ENCODE data around the gene TNFAIP1.

DNA sequence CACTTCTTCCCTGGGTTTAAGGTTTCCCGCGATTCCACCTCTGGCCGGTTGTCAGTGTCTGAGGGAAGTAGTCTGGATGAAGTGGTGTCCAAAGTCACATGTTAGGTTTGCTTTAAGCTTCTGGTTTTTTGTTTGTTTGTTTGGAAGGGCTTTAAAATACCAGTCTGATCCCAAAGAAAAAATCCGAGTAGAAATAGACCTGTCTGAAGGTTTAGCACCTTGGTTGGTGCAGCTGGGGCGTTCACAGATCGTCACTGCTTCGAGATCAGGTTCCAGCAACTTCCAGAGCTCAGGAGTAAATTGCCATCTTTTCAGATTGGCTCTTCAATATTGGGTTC lies 16.0 kb upstream of the TNFAIP1 start:
- TF ChIP-seq POLR2A (IDR thresholded peaks at IDR 0.05; ENCODE audit: borderline replicate concordance, extremely low read depth, insufficient read depth, insufficient read length), result no peak
- no peak for TF ChIP-seq CEBPB (IDR thresholded peaks at IDR 0.05; ENCODE audit: low read depth)
- TF ChIP-seq EGR1 (IDR thresholded peaks at IDR 0.05; ENCODE audit: low read depth), result no peak
- TF ChIP-seq, protein P1, sequence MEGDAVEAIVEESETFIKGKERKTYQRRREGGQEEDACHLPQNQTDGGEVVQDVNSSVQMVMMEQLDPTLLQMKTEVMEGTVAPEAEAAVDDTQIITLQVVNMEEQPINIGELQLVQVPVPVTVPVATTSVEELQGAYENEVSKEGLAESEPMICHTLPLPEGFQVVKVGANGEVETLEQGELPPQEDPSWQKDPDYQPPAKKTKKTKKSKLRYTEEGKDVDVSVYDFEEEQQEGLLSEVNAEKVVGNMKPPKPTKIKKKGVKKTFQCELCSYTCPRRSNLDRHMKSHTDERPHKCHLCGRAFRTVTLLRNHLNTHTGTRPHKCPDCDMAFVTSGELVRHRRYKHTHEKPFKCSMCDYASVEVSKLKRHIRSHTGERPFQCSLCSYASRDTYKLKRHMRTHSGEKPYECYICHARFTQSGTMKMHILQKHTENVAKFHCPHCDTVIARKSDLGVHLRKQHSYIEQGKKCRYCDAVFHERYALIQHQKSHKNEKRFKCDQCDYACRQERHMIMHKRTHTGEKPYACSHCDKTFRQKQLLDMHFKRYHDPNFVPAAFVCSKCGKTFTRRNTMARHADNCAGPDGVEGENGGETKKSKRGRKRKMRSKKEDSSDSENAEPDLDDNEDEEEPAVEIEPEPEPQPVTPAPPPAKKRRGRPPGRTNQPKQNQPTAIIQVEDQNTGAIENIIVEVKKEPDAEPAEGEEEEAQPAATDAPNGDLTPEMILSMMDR (IDR thresholded peaks at IDR 0.05 in 2 of 3, conservative IDR thresholded peaks at IDR 0.05 in 1 of 3; ENCODE audit: borderline replicate concordance in 1 of 3, insufficient read depth in 1 of 3, low read depth in 2 of 3, low read length in 2 of 3), result no peak
- TF ChIP-seq, protein P2, sequence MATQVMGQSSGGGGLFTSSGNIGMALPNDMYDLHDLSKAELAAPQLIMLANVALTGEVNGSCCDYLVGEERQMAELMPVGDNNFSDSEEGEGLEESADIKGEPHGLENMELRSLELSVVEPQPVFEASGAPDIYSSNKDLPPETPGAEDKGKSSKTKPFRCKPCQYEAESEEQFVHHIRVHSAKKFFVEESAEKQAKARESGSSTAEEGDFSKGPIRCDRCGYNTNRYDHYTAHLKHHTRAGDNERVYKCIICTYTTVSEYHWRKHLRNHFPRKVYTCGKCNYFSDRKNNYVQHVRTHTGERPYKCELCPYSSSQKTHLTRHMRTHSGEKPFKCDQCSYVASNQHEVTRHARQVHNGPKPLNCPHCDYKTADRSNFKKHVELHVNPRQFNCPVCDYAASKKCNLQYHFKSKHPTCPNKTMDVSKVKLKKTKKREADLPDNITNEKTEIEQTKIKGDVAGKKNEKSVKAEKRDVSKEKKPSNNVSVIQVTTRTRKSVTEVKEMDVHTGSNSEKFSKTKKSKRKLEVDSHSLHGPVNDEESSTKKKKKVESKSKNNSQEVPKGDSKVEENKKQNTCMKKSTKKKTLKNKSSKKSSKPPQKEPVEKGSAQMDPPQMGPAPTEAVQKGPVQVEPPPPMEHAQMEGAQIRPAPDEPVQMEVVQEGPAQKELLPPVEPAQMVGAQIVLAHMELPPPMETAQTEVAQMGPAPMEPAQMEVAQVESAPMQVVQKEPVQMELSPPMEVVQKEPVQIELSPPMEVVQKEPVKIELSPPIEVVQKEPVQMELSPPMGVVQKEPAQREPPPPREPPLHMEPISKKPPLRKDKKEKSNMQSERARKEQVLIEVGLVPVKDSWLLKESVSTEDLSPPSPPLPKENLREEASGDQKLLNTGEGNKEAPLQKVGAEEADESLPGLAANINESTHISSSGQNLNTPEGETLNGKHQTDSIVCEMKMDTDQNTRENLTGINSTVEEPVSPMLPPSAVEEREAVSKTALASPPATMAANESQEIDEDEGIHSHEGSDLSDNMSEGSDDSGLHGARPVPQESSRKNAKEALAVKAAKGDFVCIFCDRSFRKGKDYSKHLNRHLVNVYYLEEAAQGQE (IDR thresholded peaks at IDR 0.05; ENCODE audit: low read depth), result no peak
- no peak for TF ChIP-seq RAD21 (IDR thresholded peaks at IDR 0.05; ENCODE audit: low read depth)
- TF ChIP-seq EZH2phosphoT487 (IDR thresholded peaks at IDR 0.05; ENCODE audit: borderline replicate concordance), result no peak
- no peak for TF ChIP-seq POLR2AphosphoS5 (IDR thresholded peaks at IDR 0.05; ENCODE audit: low read depth, low read length)

Data from HCT116 (cell line).